ENCODE data around the gene IRF7.

The IRF7 gene

GRCh38 chr11:607971-608659 lies 7.6 kb downstream of the IRF7 start:
- no peak for DNase-seq

GRCh38 chr11:607020-607780 lies 8.6 kb downstream of the IRF7 start:
- DNase-seq = no peak

GRCh38 chr11:606245-606644 lies 9.5 kb downstream of the IRF7 start:
- no peak for DNase-seq

GRCh38 chr11:605286-606129 lies 10.2 kb downstream of the IRF7 start:
- DNase-seq = no peak

GRCh38 chr11:603154-603553 lies 12.6 kb downstream of the IRF7 start:
- no peak for DNase-seq

GRCh38 chr11:601573-602245 lies 14.0 kb downstream of the IRF7 start:
- DNase-seq = no peak

- DNase-seq = no peak
These were observed 17.6 kb downstream of the IRF7 start for GRCh38 chr11:598005-598680.

- no peak for DNase-seq
These were observed 18.5 kb downstream of the IRF7 start for GRCh38 chr11:597166-597725.

GRCh38 chr11:596374-596773 lies 19.4 kb downstream of the IRF7 start:
- DNase-seq = no peak

- DNase-seq = no peak
These were observed 20.4 kb downstream of the IRF7 start for GRCh38 chr11:595400-595799.

- DNase-seq = no peak
These were observed 22.4 kb downstream of the IRF7 start for GRCh38 chr11:593347-593746.

GRCh38 chr11:592918-593317 lies 22.8 kb downstream of the IRF7 start:
- no peak for DNase-seq

- no peak for DNase-seq
These were observed 23.2 kb downstream of the IRF7 start for GRCh38 chr11:592501-592900.

- DNase-seq = no peak
These were observed 24.8 kb downstream of the IRF7 start for GRCh38 chr11:590997-591396.

- DNase-seq = no peak
These were observed 26.0 kb downstream of the IRF7 start for GRCh38 chr11:589798-590197.

- peak; percentile 25 for DNase-seq
These were observed 27.8 kb downstream of the IRF7 start for GRCh38 chr11:587978-588380.

- DNase-seq = no peak
These were observed 28.2 kb downstream of the IRF7 start for GRCh38 chr11:587546-587945.

GRCh38 chr11:586376-587316 lies 29.1 kb downstream of the IRF7 start:
- no peak for DNase-seq

GRCh38 chr11:584287-584686 lies 31.5 kb downstream of the IRF7 start:
- DNase-seq = no peak

- DNase-seq = no peak
These were observed 34.0 kb downstream of the IRF7 start for GRCh38 chr11:581752-582151.

- DNase-seq = no peak
These were observed 34.4 kb downstream of the IRF7 start for GRCh38 chr11:581342-581741.

Data from fibroblast of skin of back (primary cell).